Activated CD4-positive, alpha-beta T cell treated with anti-CD3 and anti-CD28 coated beads, Interleukin-10, Interleukin-2, amounts not matched to agents 100 ng/mL and 50 ng/mL, durations not matched to agents 16 hours and 8 hours (primary cell): ENCODE data around the gene BCAS3.
"Not testable (repeated sequence)": the region's sequence is repeated elsewhere in the genome, so short reads cannot be mapped to it uniquely, and the experiment has no call there.

ENCODE experiments used
- DNase-seq: peaks from one replicate; pipeline ENCODE4 v3.0.0-alpha.2; 2020

Gene BCAS3

GRCh38 chr17:60804831-60805230, 127.2 kb downstream of the BCAS3 start:
- no peak for DNase-seq

- DNase-seq, result no peak
Measured at GRCh38 chr17:60809421-60809820, 131.8 kb downstream of the BCAS3 start.

DNA sequence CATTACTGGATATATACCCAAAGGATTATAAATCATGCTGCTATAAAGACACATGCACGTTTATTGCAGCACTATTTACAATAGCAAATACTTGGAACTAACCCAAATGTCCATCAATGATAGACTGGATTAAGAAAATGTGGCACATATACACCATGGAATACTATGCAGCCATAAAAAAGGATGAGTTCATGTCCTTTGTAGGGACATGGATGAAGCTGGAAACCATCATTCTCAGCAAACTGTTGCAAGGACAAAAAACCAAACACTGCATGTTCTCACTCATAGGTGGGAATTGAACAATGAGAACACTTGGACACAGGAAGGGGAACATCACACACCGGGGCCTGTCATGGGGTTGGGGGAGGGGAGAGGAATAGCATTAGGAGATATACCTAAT, 137.3 kb downstream of the BCAS3 start:
- not testable (repeated sequence) for DNase-seq

- DNase-seq, result no peak
Measured at GRCh38 chr17:60817192-60817591, 139.5 kb downstream of the BCAS3 start.

- no peak for DNase-seq
Measured at GRCh38 chr17:60819447-60820130, 141.9 kb downstream of the BCAS3 start.

GRCh38 chr17:60823515-60823914, 145.9 kb downstream of the BCAS3 start:
- no peak for DNase-seq

DNA sequence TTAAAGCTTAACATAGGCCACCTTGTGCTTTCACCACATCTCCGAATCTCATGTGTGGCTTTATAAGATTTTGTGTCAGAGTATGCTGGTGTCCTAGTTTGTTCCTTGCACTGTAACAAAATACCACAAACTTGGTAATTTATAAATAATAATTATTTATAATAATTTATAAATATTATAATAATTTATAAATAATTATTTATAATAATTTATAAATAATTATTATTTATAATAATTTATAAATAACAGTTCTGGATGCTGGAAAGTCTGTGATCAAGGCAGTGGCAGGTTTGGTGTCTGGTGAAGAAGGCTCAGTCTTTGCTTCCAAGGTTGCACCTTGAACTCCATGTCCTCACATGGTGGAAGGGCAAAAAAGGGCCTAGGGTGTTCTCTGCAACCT, 147.7 kb downstream of the BCAS3 start:
- DNase-seq, result no peak

GRCh38 chr17:60827943-60828342, 150.3 kb downstream of the BCAS3 start:
- DNase-seq, result no peak

GRCh38 chr17:60832151-60832585, 154.5 kb downstream of the BCAS3 start:
- DNase-seq, result no peak

GRCh38 chr17:60832631-60833030, 155.0 kb downstream of the BCAS3 start:
- no peak for DNase-seq

- DNase-seq, result no peak
Measured at GRCh38 chr17:60840456-60840855, 162.8 kb downstream of the BCAS3 start.

DNA sequence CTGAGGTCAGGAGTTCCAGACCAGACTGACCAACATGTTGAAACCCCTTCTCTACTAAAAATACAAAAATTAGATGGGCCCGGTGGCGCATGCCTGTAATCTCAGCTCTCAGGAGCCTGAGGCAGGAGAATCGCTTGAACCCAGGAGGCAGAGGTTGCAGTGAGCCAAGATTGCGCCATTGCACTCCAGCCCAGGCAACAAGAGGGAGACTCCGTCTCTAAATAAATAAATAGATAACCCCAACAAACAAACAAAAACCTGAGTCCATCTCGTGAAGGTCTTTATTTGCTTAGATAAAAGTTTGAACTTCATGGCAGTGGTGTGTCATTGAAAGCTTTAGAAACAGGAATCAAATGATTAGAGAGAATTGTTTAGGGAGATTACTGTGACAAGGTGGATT, 167.4 kb downstream of the BCAS3 start:
- DNase-seq, result no peak

- DNase-seq, result no peak
Measured at GRCh38 chr17:60846175-60846574, 168.5 kb downstream of the BCAS3 start.

DNA sequence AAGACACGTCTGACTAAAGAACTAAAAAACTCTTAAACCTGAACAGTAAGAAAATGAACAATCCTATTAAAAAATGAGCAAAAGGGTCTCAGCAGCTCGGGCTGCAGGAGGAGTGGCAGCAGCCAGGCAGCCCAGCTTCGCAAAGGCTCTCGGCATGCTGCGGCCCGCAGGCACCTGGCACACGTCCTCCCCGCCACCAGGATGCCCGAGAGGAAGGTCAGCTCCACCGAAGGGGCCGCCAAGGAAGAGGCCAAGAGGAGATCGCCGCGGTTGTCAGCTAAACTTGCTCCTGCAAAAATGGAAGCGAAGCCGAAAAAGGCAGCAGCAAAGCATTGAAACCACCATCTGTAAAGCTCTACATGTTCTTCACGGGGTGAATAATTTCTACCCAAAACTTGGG, 173.5 kb downstream of the BCAS3 start:
- no peak for DNase-seq

- DNase-seq, result no peak
Measured at GRCh38 chr17:60857556-60858080, 180.0 kb downstream of the BCAS3 start.

GRCh38 chr17:60862482-60862881, 184.8 kb downstream of the BCAS3 start:
- peak; percentile 30 for DNase-seq

- peak; percentile 49 for DNase-seq
Measured at GRCh38 chr17:60863892-60864707, 186.4 kb downstream of the BCAS3 start.

- peak; percentile 63 for DNase-seq
Measured at GRCh38 chr17:60864708-60865005, 187.0 kb downstream of the BCAS3 start.

- peak; percentile 35 for DNase-seq
Measured at GRCh38 chr17:60874772-60875171, 197.1 kb downstream of the BCAS3 start.

GRCh38 chr17:60886731-60887613, 209.3 kb downstream of the BCAS3 start:
- not testable (repeated sequence) for DNase-seq

DNA sequence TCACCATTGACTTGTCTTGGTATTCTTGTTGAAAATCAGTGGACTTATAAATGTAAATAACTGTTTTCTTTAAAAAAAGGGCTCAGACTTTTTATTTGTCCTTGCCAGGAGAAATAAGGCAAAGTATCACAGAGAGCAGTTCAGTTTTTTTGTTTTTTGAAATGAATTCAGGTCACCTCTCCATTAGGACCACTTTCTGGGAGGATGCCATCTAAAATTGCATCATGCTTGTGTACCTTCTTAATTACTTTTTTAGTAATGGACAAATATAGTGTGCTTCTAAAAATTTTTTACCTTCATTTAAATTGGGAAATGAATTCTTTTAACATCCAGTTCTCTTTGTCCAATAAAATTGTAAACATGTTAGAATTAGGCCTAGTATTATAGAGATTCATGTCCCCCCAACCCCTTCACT, 210.0 kb downstream of the BCAS3 start:
- no peak for DNase-seq

DNA sequence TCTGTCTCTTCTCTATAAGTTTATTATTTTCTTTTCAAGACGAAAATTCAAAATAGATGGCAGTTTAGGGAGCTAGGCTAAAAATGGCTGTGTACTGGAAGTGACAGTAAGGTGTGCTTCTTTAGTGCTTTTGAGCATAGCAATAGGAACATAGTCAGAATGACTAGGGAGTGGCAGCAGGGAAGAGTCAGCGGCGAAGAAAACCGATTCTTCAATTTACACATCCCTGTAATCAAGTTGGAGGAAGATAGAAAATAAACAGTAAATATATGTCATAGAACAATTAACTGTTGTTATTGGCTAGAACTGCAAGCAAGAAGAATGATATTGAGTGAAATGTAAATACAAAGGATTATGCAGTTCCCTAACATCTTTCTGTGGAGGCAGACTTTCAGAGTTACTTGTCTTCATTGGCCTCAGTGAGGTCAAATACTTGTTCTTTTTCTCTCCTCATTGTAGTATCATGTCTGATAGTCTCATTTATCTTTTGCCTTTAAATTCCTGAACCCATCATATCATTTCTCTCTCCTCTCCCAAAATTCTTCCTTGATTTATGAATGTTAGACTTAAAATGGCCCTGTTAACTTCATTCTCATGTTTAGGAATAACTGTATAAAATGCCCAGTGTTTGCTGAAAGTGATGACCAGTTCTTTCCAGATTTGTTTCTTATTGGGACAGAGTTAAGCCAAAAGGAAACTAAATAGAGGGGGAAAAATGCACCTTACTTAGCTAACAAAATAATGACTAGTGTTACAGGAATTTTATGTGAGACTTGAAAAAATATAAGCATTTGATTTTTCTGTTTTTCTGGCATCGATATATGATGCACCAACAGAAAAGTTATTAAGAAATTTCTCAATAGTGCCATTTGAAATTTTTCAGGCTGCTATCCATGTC, 211.4 kb downstream of the BCAS3 start:
- DNase-seq, result no peak
